Measurements from ENCODE around the gene PDZD7. TPM values are rescaled to one million over a fixed set of nuclear protein-coding genes. Genes with fewer than 3 reads are reported as not detected.

The PDZD7 gene
- total RNA-seq, 1 experiment from 2014 or later = 6.1 TPM

DNA sequence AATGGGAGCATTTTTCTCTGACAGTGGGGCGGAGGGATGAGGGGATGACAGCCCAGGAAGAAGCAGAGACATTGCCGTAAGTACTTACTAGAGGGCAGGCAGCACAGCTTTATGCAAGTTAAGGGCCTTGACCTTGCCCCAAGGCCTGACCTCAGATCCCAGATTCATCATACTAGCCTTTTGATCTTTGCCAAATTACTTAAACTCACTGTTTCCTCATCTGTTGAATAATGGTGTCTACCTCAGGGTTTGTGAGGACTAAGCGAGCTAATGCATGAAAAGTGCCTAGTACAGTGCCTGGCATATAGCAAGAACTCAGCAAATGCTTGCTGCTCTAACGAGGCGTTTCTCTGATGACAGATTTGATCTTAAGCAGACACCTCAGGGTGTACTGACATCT is 65.1 kb downstream of the PDZD7 start:
- intact Hi-C loops (cut with micrococcal nuclease) = no loop called here
- Histone ChIP-seq H3K9me2 (ENCODE audit: insufficient read depth) (no peaks in the 10 kb centered on the region), H3K27me3 (ENCODE audit: insufficient read depth, low read length) (no peaks in the 10 kb centered on the region), H3K9me3 (ENCODE audit: control insufficient read depth in 1 of 2, insufficient read depth in 1 of 2, low read depth in 1 of 2, low read length in 2 of 2) (no peaks in the 10 kb centered on the region), H4K20me1 (ENCODE audit: insufficient read depth) (no peaks in the 10 kb centered on the region), H3K9ac (ENCODE audit: low read length) (no peak overlapping the region), H3K4me1 (ENCODE audit: control insufficient read depth in 1 of 2, insufficient read depth in 2 of 2, low read length in 2 of 2) (peaks cover 0 to 21% of the 10 kb centered on the region in 2 experiments; a peak in 3 of 4 replicates), H3K4me2 (ENCODE audit: low read length) (no peak overlapping the region), H3K79me2 (ENCODE audit: insufficient read depth, low read length) (no peaks in the 10 kb centered on the region), H3K27ac (ENCODE audit: low read depth, low read length) (no peak overlapping the region), H2AFZ (ENCODE audit: low read depth, low read length, poor library complexity, severe bottlenecking) (no peak overlapping the region), H3K4me3 (replicated peaks in 1 of 2; ENCODE audit: low read depth in 1 of 2, low read length in 2 of 2) (no peak overlapping the region), H3K36me3 (ENCODE audit: control insufficient read depth in 1 of 2, insufficient read depth in 2 of 2, low read length in 2 of 2) (peaks cover 10 to 29% of the 10 kb centered on the region in 2 experiments; a peak in 3 of 4 replicates)
- ChIA-PET CTCF (interaction anchor here (0.8 to 2.7 kb wide), 2 partner anchors 8 to 49 kb away, joined by 3 to 10 read pairs; no protein-coding TSS in a partner anchor), POLR2A (interaction anchor here (1.3 kb wide), 1 partner anchor 11 kb away, joined by 3 read pairs; no protein-coding TSS in a partner anchor), RAD21 (ENCODE audit: low non-redundant PET in 1 of 2, low total read pairs in 2 of 2, uncharacterized antibody in 2 of 2, unreplicated experiment in 2 of 2) (no interaction called here)
- TF ChIP-seq ELF1 (IDR thresholded peaks at IDR 0.05; ENCODE audit: borderline replicate concordance, low read depth) = no peak
- TF ChIP-seq, protein P1, sequence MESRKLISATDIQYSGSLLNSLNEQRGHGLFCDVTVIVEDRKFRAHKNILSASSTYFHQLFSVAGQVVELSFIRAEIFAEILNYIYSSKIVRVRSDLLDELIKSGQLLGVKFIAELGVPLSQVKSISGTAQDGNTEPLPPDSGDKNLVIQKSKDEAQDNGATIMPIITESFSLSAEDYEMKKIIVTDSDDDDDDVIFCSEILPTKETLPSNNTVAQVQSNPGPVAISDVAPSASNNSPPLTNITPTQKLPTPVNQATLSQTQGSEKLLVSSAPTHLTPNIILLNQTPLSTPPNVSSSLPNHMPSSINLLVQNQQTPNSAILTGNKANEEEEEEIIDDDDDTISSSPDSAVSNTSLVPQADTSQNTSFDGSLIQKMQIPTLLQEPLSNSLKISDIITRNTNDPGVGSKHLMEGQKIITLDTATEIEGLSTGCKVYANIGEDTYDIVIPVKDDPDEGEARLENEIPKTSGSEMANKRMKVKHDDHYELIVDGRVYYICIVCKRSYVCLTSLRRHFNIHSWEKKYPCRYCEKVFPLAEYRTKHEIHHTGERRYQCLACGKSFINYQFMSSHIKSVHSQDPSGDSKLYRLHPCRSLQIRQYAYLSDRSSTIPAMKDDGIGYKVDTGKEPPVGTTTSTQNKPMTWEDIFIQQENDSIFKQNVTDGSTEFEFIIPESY (IDR thresholded peaks at IDR 0.05; ENCODE audit: extremely low read depth, insufficient replicate concordance, low read length) = no peak
- TF ChIP-seq, protein P2, sequence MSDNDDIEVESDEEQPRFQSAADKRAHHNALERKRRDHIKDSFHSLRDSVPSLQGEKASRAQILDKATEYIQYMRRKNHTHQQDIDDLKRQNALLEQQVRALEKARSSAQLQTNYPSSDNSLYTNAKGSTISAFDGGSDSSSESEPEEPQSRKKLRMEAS (IDR thresholded peaks at IDR 0.05) = no peak
- TF ChIP-seq RAD21 (IDR thresholded peaks at IDR 0.05; ENCODE audit: low read depth) = no peak
- no peak for TF ChIP-seq FOSL1 (IDR thresholded peaks at IDR 0.05; ENCODE audit: low read depth)
- no peak for TF ChIP-seq POLR2A (IDR thresholded peaks at IDR 0.05; ENCODE audit: borderline replicate concordance, extremely low read depth, insufficient read depth, insufficient read length)
- no peak for TF ChIP-seq JUND (IDR thresholded peaks at IDR 0.05)
- TF ChIP-seq ZNF274 (IDR thresholded peaks at IDR 0.05; ENCODE audit: low read depth, low read length) = no peak
- ATAC-seq (no peak), DNase-seq (ENCODE audit: low read depth, low spot score) (no peak)
- BruUV-seq (replicated peaks) = no TSS peak

DNA sequence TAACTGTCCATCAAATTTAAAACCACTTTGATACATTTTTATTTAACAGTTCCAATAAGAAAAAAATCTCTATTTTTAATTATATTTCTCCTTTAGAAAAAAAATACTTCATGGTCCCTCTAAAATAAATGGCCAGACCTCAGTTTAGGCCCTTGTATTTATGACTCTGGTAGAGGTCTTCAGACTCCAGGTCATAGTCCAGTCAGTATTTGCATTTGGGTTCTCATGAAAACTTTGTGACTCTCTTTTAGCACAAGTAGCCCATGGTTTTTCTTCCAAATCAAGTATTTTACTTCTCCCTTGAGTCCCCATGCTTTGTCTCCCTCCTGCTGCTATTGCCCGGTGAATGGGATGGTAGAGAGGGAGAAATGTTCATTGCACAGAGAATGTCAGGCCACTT is 67.1 kb downstream of the PDZD7 start:
- no peak overlapping the region for H3K27ac ChIP-seq (ENCODE audit: low read depth, low read length)
- peaks cover 24 to 45% of the 10 kb centered on the region in 2 experiments; a peak in 3 of 4 replicates for H3K36me3 ChIP-seq (ENCODE audit: control insufficient read depth in 1 of 2, insufficient read depth in 2 of 2, low read length in 2 of 2)
- no peak for ATAC-seq
- no peaks in the 10 kb centered on the region for H3K27me3 ChIP-seq (ENCODE audit: insufficient read depth, low read length)
- H3K9me2 ChIP-seq (ENCODE audit: insufficient read depth) = no peaks in the 10 kb centered on the region
- RAD21 ChIA-PET (ENCODE audit: low non-redundant PET in 1 of 2, low total read pairs in 2 of 2, uncharacterized antibody in 2 of 2, unreplicated experiment in 2 of 2) = no interaction called here
- DNase-seq (ENCODE audit: low read depth, low spot score) = no peak
- no peak overlapping the region for H3K4me2 ChIP-seq (ENCODE audit: low read length)
- peaks cover 0 to 4% of the 10 kb centered on the region in 2 experiments; a peak in 3 of 4 replicates for H3K4me1 ChIP-seq (ENCODE audit: control insufficient read depth in 1 of 2, insufficient read depth in 2 of 2, low read length in 2 of 2)
- BruUV-seq (replicated peaks) = no TSS peak
- H3K79me2 ChIP-seq (ENCODE audit: insufficient read depth, low read length) = no peaks in the 10 kb centered on the region
- H3K4me3 ChIP-seq (replicated peaks in 1 of 2; ENCODE audit: low read depth in 1 of 2, low read length in 2 of 2) = no peak overlapping the region
- H2AFZ ChIP-seq (ENCODE audit: low read depth, low read length, poor library complexity, severe bottlenecking) = no peak overlapping the region
- no peaks in the 10 kb centered on the region for H3K9me3 ChIP-seq (ENCODE audit: control insufficient read depth in 1 of 2, insufficient read depth in 1 of 2, low read depth in 1 of 2, low read length in 2 of 2)
- intact Hi-C loops (cut with micrococcal nuclease) = no loop called here
- TF ChIP-seq TCF7L2 (IDR thresholded peaks at IDR 0.05; ENCODE audit: borderline replicate concordance, extremely low read depth, insufficient read depth, insufficient read length) = no peak
- TF ChIP-seq SIN3A (IDR thresholded peaks at IDR 0.05; ENCODE audit: low read depth) = no peak
- TF ChIP-seq RAD21 (IDR thresholded peaks at IDR 0.05; ENCODE audit: low read depth) = no peak
- no peaks in the 10 kb centered on the region for H4K20me1 ChIP-seq (ENCODE audit: insufficient read depth)
- no peak overlapping the region for H3K9ac ChIP-seq (ENCODE audit: low read length)
- CTCF ChIA-PET = no interaction called here
- POLR2A ChIA-PET = no interaction called here
